Bone marrow (tissue), 2 donors: Measurements from ENCODE around the gene ATG9B.

Experiments
- DNase-seq, 2 donors: peaks; one replicate each; lab custom pipeline; 2025; lab: John Stamatoyannopoulos, UW

ATG9B gene

DNA sequence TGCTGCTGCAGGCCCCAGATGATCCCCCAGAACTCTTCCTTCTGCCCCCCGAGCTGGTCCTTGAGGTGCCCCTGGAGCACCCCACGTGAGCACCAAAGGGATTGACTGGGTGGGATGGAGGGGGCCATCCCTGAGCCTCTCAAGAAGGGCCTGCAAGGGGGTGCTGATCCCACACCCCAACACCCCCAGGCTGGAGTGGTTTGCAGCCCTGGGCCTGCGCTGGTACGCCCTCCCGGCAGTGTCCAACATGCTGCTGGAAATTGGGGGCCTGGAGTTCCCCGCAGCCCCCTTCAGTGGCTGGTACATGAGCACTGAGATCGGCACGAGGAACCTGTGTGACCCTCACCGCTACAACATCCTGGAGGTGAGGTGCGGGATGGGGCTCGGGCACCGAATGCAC lies 25.3 kb downstream of the ATG9B start:
- DNase-seq = no peak

DNA sequence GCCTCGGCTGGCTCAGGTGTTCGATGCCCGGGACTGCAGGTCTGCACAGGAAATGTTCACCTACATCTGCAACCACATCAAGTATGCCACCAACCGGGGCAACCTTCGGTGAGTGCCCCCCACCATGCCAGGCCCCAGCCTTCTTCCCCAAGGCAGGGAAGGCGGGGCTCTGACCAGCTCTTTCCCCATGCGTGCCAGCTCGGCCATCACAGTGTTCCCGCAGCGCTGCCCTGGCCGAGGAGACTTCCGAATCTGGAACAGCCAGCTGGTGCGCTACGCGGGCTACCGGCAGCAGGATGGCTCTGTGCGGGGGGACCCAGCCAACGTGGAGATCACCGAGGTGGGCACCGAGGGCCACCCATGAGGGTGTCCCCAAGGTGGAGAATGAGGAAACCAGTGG lies 26.0 kb downstream of the ATG9B start:
- no peak for DNase-seq

DNA sequence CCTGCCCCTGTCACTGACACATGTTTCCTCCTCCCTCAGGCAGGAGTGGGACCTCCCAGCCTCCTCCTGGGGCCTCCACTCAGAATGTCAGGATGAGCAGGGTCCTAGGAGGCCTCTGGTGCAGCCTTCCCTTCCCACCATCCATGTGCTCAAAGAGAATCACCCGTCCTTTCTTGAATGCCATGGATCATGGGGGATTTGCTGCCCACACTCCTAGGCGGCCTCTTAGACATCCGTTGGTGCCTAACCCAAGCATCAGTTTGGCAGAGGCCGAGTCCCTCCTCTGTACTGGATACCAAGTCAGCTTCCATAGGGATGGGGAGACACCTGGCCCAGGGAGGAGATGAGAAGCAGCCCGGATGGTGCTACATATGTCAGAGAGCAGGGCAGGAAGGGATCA lies 26.5 kb downstream of the ATG9B start:
- DNase-seq = no peak

DNA sequence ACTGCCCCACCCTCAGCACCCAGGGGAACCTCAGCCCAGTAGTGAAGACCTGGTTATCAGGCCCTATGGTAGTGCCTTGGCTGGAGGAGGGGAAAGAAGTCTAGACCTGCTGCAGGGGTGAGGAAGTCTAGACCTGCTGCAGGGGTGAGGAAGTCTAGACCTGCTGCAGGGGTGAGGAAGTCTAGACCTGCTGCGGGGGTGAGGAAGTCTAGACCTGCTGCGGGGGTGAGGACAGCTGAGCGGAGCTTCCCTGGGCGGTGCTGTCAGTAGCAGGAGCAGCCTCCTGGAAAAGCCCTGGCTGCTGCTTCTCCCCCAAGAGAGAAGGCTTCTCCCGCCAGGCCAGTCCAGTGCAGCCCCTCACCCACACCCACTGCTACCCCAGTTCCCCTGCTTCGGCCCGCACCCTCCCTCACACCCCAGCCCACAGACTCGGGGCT lies 27.2 kb downstream of the ATG9B start:
- no peak for DNase-seq

DNA sequence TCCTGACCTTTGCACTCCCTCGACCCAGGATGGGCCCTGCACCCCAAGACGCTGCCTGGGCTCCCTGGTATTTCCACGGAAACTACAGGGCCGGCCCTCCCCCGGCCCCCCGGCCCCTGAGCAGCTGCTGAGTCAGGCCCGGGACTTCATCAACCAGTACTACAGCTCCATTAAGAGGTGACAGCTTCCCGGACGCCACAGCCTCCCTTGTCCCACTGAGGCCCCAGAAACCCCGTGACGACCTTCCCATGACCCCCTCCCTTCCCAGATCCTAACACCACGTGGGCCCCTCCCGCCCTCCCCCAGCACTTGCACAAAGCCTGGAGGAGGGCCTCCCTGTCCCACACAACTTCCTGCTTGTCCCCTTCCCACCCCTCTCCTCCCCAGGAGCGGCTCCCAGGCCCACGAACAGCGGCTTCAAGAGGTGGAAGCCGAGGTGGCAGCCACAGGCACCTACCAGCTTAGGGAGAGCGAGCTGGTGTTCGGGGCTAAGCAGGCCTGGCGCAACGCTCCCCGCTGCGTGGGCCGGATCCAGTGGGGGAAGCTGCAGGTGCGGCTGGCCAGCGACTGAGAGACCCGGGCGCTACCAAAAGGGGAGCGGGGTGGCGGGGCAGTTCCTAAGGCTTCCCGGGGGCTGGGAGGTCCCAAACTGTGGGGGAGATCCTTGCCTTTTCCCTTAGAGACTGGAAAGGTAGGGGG lies 27.8 kb downstream of the ATG9B start:
- no peak for DNase-seq

DNA sequence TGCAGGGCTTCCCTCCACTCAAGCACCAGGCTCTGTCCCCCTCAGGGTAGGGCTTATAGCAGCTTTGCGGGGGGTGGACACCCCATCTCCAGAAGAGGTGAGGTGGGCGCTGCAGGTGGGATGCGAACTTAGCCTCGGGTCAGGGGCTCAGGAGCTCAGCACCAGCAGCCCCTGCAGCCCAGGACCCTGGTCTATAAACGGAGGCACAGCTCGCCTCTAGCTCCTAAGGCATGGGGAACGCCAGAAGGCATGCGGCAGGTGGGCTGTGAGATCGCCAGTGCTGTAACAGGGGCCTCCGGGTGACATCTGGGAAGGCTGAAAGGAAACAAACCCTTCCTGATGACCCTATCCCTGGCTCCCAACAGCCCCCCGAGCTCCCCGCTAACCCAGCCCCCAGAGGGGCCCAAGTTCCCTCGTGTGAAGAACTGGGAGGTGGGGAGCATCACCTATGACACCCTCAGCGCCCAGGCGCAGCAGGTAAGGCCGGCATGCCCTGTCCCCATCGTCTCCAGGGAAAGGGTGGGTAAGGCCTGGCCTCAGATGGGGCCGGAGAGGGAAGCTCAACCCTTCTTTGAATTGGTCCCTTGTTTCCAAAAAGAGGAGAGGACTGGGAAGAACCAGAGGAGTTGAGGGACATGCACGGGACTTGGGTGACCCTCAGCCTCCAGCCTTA lies 29.3 kb downstream of the ATG9B start:
- no peak for DNase-seq

DNA sequence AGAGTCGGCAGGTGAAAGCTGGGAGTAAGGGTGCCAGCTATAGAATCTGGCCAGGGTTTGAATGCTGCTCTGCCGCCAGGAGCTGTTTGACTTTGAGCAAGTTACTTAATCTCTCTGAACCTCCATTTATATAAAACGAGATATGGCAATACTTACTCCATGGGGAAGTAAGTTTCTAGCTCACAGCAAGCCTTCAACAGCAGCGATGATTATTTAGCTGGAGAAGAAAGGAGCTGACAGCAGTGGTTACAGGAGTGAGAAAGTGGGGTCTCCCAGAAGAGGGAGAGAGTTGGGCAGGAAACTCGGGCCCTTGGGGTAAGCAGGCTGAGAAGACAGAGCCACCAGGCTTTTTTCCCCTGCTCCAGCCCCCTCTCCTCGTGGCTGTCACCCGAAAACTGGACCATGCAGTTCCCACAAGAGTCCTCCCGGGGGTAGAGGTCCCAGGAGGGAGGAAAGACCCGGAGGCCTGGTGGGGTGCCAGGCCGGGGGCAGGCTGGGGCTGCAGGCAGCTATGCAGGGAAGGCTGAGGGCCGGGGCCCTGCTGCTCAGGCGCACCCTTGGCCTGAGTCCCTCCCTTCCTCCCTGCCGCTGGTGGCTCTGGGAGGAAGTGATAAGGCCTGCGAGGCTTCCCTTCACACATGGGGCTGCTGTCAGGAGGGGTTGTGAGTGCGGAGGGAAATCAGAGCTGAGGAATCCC lies 30.0 kb downstream of the ATG9B start:
- DNase-seq = peak in 1 of 2 donors; percentile 55

GRCh38 chr7:150993511-150993910 lies 30.8 kb downstream of the ATG9B start:
- DNase-seq = no peak

- DNase-seq = no peak
Observed at GRCh38 chr7:150992833-150993302, 31.4 kb downstream of the ATG9B start.

DNA sequence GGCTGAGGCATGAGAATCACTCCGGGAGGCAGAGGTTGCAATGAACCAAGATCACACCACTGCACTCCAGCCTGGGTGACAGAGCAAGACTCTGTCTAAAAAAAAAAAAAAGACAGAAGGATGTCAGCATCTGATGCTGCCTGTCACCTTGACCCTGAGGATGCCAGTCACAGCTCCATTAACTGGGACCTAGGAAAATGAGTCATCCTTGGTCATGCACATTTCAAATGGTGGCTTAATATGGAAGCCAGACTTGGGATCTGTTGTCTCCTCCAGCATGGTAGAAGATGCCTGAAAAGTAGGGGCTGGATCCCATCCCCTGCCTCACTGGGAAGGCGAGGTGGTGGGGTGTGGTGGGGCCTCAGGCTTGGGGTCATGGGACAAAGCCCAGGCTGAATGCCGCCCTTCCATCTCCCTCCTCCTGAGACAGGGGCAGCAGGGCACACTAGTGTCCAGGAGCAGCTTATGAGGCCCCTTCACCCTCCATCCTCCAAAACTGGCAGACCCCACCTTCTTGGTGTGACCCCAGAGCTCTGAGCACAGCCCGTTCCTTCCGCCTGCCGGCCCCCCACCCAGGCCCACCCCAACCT lies 32.1 kb downstream of the ATG9B start:
- DNase-seq = no peak

DNA sequence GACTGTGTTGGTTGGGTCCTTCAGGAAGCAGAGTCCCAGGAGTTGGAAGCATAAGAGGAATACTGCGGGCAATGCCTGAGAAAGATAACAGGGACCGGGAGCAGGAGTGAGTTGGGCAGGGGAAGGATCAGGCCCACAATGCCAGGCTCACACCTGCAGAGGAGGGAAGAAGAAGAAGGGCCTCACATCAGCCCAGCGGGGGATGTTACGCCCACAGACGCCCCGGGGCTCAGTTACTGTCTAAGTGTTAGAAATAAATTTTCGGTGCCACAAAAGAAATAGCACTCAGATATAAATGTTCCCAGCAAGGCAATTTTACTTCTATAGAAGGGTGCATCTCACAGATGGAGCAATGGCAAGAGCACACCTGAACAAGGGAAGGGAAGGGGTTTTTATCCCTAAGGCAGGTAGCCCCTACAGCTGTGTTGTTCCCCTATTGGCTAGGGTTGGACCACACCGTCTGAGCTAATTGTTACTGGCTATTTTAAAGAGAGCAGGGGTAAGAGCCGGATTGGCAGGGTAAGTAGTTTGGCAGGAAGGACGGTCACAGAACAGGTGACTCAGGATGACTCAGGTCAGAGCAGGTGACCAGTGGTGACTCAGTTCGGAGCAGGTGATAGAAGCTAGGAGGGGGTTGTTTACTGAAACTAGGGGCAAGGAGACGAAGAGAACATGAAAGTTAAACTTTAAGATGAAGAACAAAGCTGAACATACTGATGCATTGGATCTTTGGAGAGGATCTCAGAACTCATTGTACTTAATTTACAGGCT lies 33.7 kb downstream of the ATG9B start, which contains the start of gene NOS3:
TSS of gene NOS3 (plus strand) at position 602 of the 771 bp plus-strand sequence. CDS start 2,787 bp downstream, outside the sequence.
- no peak for DNase-seq

DNA sequence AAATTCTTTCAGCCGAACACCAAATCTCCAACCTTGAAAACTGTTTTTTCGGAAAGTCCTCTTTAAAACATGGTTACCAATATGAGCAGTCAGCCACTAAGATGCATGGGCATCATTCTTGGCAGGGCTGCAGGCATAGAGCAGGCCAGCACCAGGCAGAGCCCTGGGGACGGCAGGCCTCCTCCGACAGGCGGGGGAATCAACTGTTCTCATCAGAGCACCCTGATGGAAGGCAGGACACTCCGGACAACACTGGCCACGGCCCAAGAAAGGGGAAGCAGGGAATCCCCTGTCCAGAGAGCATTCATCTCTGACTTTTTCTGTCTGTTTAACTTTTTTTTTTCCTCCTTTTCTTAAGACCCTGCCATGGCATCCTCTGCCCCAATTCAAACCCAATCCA lies 34.8 kb downstream of the ATG9B start:
- no peak for DNase-seq

DNA sequence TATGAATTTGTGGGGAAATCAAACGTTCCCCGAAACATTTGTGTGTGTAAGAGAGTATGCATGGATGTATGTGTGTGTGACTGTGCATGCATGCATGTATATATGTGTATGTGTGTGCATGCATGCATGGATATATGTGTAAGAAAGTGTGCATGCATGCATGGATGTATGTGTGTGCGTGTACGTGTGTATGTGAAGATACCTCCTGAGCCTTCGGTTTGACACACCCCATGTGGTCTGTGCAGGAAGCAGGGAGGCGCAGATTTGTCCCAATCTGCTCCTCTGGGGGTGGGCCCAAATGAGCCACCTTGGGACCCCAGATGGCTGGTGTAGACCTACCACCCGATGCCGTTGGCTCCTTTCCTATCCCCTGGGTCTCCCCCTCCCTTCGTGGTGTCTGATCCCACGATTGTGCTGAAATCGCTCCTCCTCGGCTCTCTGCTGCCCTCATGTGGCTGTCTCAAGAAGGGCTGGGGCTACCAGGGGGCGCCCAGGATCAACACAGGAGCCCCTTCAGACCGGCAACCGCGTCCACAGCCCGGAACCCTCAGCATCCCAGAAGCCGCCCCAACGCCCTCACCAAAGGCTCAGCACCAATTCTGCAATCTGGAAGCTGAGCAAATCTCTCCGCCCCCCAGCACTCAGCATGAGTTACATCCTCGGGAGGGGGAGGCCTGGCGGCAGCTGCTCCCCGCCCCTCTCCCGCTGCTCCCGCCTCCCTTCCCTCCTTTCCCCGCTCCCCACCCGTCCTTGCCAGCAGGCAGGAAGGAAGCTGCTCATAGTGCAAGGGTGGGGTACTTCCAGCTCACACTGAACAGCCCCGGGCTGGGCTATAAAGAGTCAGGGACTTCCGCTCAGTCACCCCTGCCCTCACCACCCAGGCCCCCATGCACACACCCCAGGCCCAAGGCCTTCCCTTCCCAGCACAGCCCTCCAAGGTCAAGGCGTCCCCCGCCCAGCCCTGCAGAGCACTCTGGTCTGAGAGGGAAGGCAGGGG lies 35.8 kb downstream of the ATG9B start:
- DNase-seq = peak; percentile 44 to 71

- DNase-seq = no peak
Observed at GRCh38 chr7:150986556-150986955, 37.7 kb downstream of the ATG9B start.

DNA sequence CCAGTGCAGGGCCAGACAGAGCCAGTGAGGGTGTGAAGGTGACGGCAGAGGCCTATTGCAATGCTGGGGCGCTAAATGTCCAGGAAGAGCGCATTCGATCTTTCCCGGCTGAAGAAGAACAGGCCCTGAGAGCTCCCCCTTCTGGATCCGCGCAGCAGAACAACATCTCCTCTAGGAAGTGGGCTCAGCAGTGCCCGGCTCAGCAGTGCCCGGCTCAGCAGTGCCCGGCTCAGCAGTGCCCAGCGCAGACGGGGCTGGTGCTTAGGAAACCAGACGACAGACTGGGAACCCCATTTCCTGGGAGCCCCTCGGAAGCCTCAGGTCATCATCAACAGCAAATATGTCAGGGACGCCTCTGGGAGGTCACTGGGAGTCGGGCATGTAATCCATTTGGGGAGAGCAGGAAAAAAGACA lies 38.2 kb downstream of the ATG9B start:
- peak in 1 of 2 donors; percentile 62 for DNase-seq

- no peak for DNase-seq
Observed at GRCh38 chr7:150983893-150984368, 40.4 kb downstream of the ATG9B start.

DNA sequence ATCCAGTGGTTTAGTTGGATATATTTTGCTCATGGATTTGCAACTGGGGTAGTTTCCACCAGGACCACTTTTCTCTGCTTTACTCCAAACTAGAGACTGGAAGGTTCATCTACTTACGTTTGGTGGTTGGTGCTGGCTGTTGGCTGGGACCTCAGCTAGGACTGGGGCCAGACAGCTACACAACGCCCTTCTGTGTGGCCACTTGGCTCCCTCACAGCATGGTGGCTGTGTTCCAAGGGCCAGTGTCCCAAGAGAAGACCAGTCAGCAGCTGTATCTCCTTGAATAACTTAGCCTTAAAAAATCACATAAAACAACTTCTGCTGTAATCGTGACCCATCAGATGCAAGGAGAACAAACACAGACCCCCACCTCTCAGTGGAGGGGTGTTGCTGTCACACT lies 41.9 kb downstream of the ATG9B start:
- DNase-seq = no peak

DNA sequence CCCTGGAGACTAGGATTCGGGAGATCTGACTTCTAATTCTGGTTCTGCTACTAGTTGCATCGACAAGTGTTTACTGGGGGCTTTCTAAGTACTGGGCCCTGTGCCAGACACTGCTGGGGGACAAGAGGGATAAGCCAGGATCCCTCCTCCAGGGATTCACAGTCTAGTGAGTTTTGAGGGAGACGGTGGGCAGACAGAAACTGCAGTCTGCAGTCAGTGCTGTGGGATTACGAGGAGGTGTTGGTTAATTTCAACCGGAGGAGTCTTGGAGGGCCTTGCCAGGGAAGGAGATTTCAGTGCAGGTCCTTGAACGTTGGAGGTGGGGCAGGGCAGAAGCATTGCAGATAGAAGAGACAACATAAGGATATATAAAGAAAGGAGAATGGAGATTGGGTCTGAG lies 42.6 kb downstream of the ATG9B start:
- no peak for DNase-seq

- DNase-seq = no peak
Observed at GRCh38 chr7:150980663-150981062, 43.6 kb downstream of the ATG9B start.

DNA sequence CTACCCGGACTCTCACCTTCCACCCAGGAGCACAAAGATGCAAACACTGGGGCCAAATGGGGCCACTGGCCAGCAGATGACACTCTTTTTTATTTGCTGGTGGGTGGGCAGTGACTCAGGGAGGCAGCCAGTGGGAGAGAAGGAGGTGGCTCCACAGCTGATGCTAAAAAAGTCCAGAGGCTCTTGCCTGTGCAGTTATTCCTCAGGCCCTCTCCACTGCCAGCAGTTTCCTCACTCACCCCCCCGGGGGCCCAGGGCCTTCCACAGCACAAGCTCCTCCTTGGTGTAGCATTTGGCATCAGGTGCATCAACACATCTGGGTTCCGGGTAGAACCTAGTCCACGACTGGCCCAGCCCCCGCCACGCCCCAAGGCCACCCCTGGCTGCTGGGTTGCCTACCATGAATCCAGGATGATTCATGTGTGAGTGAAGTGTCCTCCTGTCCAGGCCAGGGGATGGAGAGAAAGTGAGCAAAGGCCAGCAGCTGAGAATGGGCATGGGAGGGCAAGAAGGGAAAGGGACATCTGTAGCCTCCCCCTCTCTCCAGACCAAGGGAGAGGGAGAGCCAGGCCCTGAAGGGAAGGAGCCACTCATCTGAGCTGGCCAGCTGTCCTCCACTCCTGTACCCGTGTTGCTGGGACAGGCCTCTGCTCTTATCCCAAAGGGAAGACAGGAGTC lies 44.4 kb downstream of the ATG9B start:
- no peak for DNase-seq
